GM12872 (cell line): ENCODE measurements around the gene HRH3.

Source experiments
- CTCF ChIP-seq: IDR thresholded peaks from 3 replicates; pipeline ENCODE4 v1.5.1; 2011; ENCODE audit warnings: low read depth, mild to moderate bottlenecking, low read length, moderate library complexity; ENCODE audit not compliant: insufficient read depth

Gene HRH3

GRCh38 chr20:62253398-62253797 is 33.3 kb upstream of the HRH3 start:
- no peak for TF ChIP-seq CTCF

- no peak for TF ChIP-seq CTCF
These were observed 32.4 kb upstream of the HRH3 start for GRCh38 chr20:62252342-62252966.

GRCh38 chr20:62248890-62249560 is 28.9 kb upstream of the HRH3 start:
- TF ChIP-seq CTCF: no peak

GRCh38 chr20:62246872-62247652 is 27.0 kb upstream of the HRH3 start:
- no peak for TF ChIP-seq CTCF

- TF ChIP-seq CTCF: no peak
These were observed 26.4 kb upstream of the HRH3 start for GRCh38 chr20:62246431-62246830.

- TF ChIP-seq CTCF: no peak
These were observed 25.8 kb upstream of the HRH3 start for GRCh38 chr20:62245911-62246280.

- no peak for TF ChIP-seq CTCF
These were observed 24.6 kb upstream of the HRH3 start for GRCh38 chr20:62244644-62245108.
